Right lobe of liver (tissue), 6 donors: ENCODE measurements around the gene OR5H6. TPM values are rescaled to one million over a fixed set of nuclear protein-coding genes. Genes with fewer than 3 reads are reported as not detected.
"Not testable (repeated sequence)": the region's sequence is repeated elsewhere in the genome, so short reads cannot be mapped to it uniquely, and the experiment has no call there.

Experiments
- ATAC-seq, 4 donors: fragments of 200-7000 bp; cut with Tn5 transposase; one replicate each; pipeline ENCODE4 v1.9.1; 2020; ENCODE audit warnings: mild to moderate bottlenecking in 4 of 4, moderate library complexity in 4 of 4
- DNase-seq, 3 donors: peaks; one replicate each; pipeline ENCODE4 v3.0.0-alpha.2; 2020
- H3K27ac ChIP-seq, 3 donors: fragments of 200-600 bp; one replicate each; pipeline ENCODE4 v1.8.0; 2022
- H3K27me3 ChIP-seq, 2 donors: fragments of 200-600 bp; one replicate each; pipeline ENCODE4 v1.8.0; 2022
- H3K36me3 ChIP-seq, 4 donors: fragments of 200-600 bp; sonication (generic) in 1 of 4; one replicate each; pipeline versions ENCODE4 v1.5.1 to v1.8.0; 2017 to 2022; ENCODE audit warnings: control low read depth in 1 of 4
- H3K4me1 ChIP-seq, 4 donors: fragments of 200-600 bp; sonication (generic) in 1 of 4; one replicate each; pipeline versions ENCODE4 v1.5.1 to v1.8.0; 2017 to 2022; ENCODE audit warnings: control low read depth in 1 of 4
- H3K4me3 ChIP-seq, 3 donors: fragments of 200-600 bp; one replicate each; pipeline ENCODE4 v1.8.0; 2022
- H3K9me3 ChIP-seq, 4 donors: fragments of 200-600 bp; sonication (generic) in 1 of 4; one replicate each; pipeline versions ENCODE4 v1.5.1 to v1.8.0; 2017 to 2022; ENCODE audit warnings: control low read depth in 1 of 4
- CTCF ChIP-seq, 4 donors: fragments of 200-600 bp in 3 of 4; fragments of 450-650 bp in 1 of 4; IDR thresholded peaks; one replicate each; pipeline versions ENCODE4 v1.5.1 to v1.8.0; 2016 to 2022; ENCODE audit warnings: antibody characterized with exemption in 4 of 4, mild to moderate bottlenecking in 2 of 4
- POLR2A ChIP-seq: fragments of 450-650 bp; IDR thresholded peaks from one replicate; pipeline ENCODE4 v1.6.1; 2017; ENCODE audit warnings: antibody characterized with exemption, mild to moderate bottlenecking
- WGBS: methylation state at CpG from one replicate; pipeline ENCODE4 v1.1.6; 2018; ENCODE audit warnings: low coverage, low lambda C conversion rate; ENCODE audit not compliant: insufficient coverage; ENCODE audit errors: missing lambda C conversion rate; 5-methylcytosine and 5-hydroxymethylcytosine counted together
- intact Hi-C, 2 donors: fragments of 100-400 bp; cut with DNase I; formaldehyde crosslinking; loops; one replicate each; pipeline versions ENCODE4 v1.11.2 to v1.14.1; 2022
- total RNA-seq, 6 experiments: library from RNA; depleted of rRNA in 2 of 6; stranded (reverse); fragments of >200 nt in 2 of 6; fragmentation: NEBNext Ultra II Directional in 3 of 6; extraction: Animal tissue kit (Norgen Biotek cat#: 25700) in 3 of 6; gene quantifications; one replicate each; pipeline versions ENCODE4 v1.1.0 to v1.2.4, GENCODE V29; 2016 to 2023
- donor health status: DM: no; HTN: yes; CAD: no.
- donor health status: DM: no; HTN: no; CAD: no.
- donor health status: DM: no; HTN: no; CAD: no.
- donor health status: DM: no; HTN: yes; CAD: no.
- donor health status: DM: no; HTN: yes; CAD: no.

Gene OR5H6
- total RNA-seq, 6 experiments from 2014 or later: not detected

GRCh38 chr3:98233468-98233867, 30.6 kb upstream of the OR5H6 start:
- Histone ChIP-seq H3K4me3 (no peak overlapping the region), H3K9me3 (no peaks in the 10 kb centered on the region), H3K4me1 (no peaks in the 10 kb centered on the region), H3K27ac (no peak overlapping the region), H3K27me3 (no peaks in the 10 kb centered on the region), H3K36me3 (no peaks in the 10 kb centered on the region)
- no peak for TF ChIP-seq POLR2A
- TF ChIP-seq CTCF (IDR thresholded peaks at IDR 0.05): no peak
- no peak for ATAC-seq
- no peak for DNase-seq
- intact Hi-C loops: no loop called here
- WGBS: 26% methylated on average over 5 of the region's 5 CpGs

GRCh38 chr3:98240131-98240530, 23.9 kb upstream of the OR5H6 start:
- ATAC-seq: no peak
- H3K4me3 ChIP-seq: no peak overlapping the region
- TF ChIP-seq POLR2A: no peak
- TF ChIP-seq CTCF (IDR thresholded peaks at IDR 0.05): no peak

DNA sequence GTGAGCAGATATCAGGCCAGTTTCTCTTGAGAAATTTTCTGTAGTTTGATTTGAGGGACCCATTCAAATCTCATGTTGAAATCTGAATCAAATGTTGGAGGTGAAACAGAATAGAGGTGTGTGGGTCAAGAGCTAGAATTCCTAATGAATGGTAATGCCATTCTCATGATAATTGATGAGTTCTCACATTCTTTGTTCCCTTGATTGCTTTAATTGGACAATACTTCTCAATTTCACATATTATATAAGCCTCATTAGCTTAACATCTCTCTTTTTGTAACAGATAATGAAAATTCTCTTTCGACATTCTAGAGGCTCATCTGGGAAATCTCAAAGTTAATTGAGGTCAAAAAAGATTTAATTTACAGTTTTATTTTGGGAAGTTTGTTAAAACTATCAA, 21.9 kb upstream of the OR5H6 start:
- H3K4me3 ChIP-seq: no peak overlapping the region
- H3K4me1 ChIP-seq: no peaks in the 10 kb centered on the region
- ATAC-seq: no peak
- H3K27me3 ChIP-seq: no peaks in the 10 kb centered on the region
- TF ChIP-seq POLR2A (no peak), CTCF (IDR thresholded peaks at IDR 0.05) (no peak)
- 24% methylated on average over 1 of the region's 1 CpG for WGBS
- no peak overlapping the region for H3K27ac ChIP-seq
- intact Hi-C loops: no loop called here
- H3K9me3 ChIP-seq: no peaks in the 10 kb centered on the region
- DNase-seq: no peak
- no peaks in the 10 kb centered on the region for H3K36me3 ChIP-seq

More at GRCh38 chr3:98240131-98240530, 23.9 kb upstream of the OR5H6 start:
- intact Hi-C loops: no loop called here
- Histone ChIP-seq H3K27ac (no peak overlapping the region), H3K4me1 (no peaks in the 10 kb centered on the region), H3K9me3 (no peaks in the 10 kb centered on the region), H3K36me3 (no peaks in the 10 kb centered on the region), H3K27me3 (no peaks in the 10 kb centered on the region)
- no peak for DNase-seq

- no peak for ATAC-seq
- intact Hi-C loops: no loop called here
- Histone ChIP-seq H3K27me3 (no peaks in the 10 kb centered on the region), H3K9me3 (no peaks in the 10 kb centered on the region), H3K4me3 (no peak overlapping the region), H3K4me1 (no peaks in the 10 kb centered on the region), H3K27ac (no peak overlapping the region), H3K36me3 (no peaks in the 10 kb centered on the region)
- no peak for TF ChIP-seq CTCF (IDR thresholded peaks at IDR 0.05)
- TF ChIP-seq POLR2A: no peak
- DNase-seq: no peak
- WGBS: 35% methylated on average over 7 of the region's 7 CpGs
These were observed 20.2 kb upstream of the OR5H6 start for GRCh38 chr3:98243843-98244242.

DNA sequence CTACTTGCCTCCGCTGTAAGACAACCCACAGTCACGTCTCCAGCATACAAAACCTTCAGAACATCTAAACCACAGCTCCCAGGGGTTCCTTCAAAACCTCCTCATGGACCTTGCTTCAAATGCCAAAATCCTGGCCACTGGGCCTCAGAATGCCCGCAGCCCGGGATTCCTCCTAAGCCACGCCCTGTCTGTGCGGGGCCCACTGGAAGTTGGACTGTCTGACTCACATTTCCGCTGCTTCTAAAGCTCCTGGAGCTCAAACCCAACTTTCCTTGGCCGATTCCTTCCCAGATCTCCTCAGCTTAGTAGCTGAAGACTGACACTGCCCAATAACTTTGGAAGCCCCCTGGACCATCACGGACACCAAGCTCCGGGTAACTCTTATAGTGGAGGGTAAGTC, 17.9 kb upstream of the OR5H6 start:
- Histone ChIP-seq H3K27ac (no peak overlapping the region), H3K27me3 (no peaks in the 10 kb centered on the region), H3K36me3 (no peaks in the 10 kb centered on the region), H3K4me1 (no peaks in the 10 kb centered on the region), H3K9me3 (no peaks in the 10 kb centered on the region), H3K4me3 (no peak overlapping the region)
- intact Hi-C loops: no loop called here
- ATAC-seq (no peak), DNase-seq (no peak)
- WGBS: 75% methylated on average over 6 of the region's 10 CpGs
- TF ChIP-seq CTCF (IDR thresholded peaks at IDR 0.05): no peak
- no peak for TF ChIP-seq POLR2A

GRCh38 chr3:98256026-98256425, 8.0 kb upstream of the OR5H6 start:
- H3K36me3 ChIP-seq, DNase-seq, ATAC-seq, intact Hi-C loops, H3K4me3 ChIP-seq, H3K4me1 ChIP-seq, H3K27me3 ChIP-seq, H3K27ac ChIP-seq, H3K9me3 ChIP-seq: not testable (repeated sequence)
- 40% methylated on average over 3 of the region's 5 CpGs for WGBS
